GM10266 (cell line): ENCODE data around the gene ARHGAP19.

Source experiments
- DNase-seq: peaks from one replicate; pipeline ENCODE4 v3.0.0; 2012; ENCODE audit errors: extremely low spot score
- CTCF ChIP-seq: IDR thresholded peaks from 2 replicates; pipeline ENCODE4 v1.5.1; 2012; ENCODE audit warnings: mild to moderate bottlenecking, low read depth; ENCODE audit not compliant: control insufficient read depth, insufficient read depth; ENCODE audit errors: missing control alignments

ARHGAP19 gene

GRCh38 chr10:97243836-97244235 lies 48.6 kb downstream of the ARHGAP19 start:
- no peak for TF ChIP-seq CTCF

GRCh38 chr10:97238855-97239254 lies 53.6 kb downstream of the ARHGAP19 start:
- no peak for DNase-seq
- TF ChIP-seq CTCF = no peak

More at GRCh38 chr10:97243836-97244235, 48.6 kb downstream of the ARHGAP19 start:
- DNase-seq = no peak

- no peak for DNase-seq
- no peak for TF ChIP-seq CTCF
Measured at GRCh38 chr10:97235353-97235752, 57.1 kb downstream of the ARHGAP19 start.

- DNase-seq = no peak
Measured at GRCh38 chr10:97234400-97234799, 58.0 kb downstream of the ARHGAP19 start.

GRCh38 chr10:97230146-97230545 lies 62.3 kb downstream of the ARHGAP19 start:
- no peak for TF ChIP-seq CTCF
- DNase-seq = no peak

More at GRCh38 chr10:97234400-97234799, 58.0 kb downstream of the ARHGAP19 start:
- peak; percentile 49 for TF ChIP-seq CTCF

- DNase-seq = no peak
- TF ChIP-seq CTCF = no peak
Measured at GRCh38 chr10:97229322-97230015, 63.0 kb downstream of the ARHGAP19 start.

GRCh38 chr10:97228775-97229157 lies 63.7 kb downstream of the ARHGAP19 start:
- no peak for DNase-seq
- no peak for TF ChIP-seq CTCF
